ENCODE results near the gene SHOX. TPM values are rescaled to one million over a fixed set of nuclear protein-coding genes. Genes with fewer than 3 reads are reported as not detected.
"Not testable (repeated sequence)": the region's sequence is repeated elsewhere in the genome, so short reads cannot be mapped to it uniquely, and the experiment has no call there.

Gene SHOX
- not detected in 2 replicates for total RNA-seq

GRCh38 chrX:630612-631496 is at the start of gene SHOX:
Gene SHOX (plus strand): TSS chrX:630791. CDS start chrX:630898, 107 bp downstream.
- intact Hi-C loops (cut with micrococcal nuclease) = no loop called here

- intact Hi-C loops (cut with micrococcal nuclease) = no loop called here
Observed at GRCh38 chrX:581066-581465, 49.5 kb upstream of the SHOX start.

DNA sequence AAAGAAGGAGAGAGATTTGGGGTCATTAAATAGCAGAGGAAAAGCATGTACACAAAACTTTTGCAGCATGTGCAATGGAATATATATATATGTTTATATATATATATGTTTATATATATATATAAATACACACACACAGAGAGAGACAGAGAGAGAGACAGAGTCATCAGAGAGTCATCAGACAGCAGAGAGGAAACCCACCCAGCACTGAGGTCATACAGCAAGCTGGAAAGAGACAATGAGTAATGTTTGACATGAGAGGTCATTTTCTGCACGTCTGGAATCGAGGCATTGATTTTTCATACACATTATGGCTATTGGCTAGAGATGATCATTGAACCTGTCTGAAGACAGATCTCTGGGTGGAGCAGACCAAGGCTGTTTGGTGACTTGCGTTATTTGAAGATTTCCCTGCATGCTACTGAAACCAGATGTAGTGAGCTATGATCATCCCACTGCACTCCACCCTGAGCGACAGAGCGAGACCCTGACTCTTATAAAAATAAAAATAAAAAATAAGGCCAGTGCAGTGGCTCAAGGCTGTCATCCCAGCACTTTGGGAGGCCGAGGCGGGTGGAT is 48.8 kb upstream of the SHOX start:
- intact Hi-C loops (cut with micrococcal nuclease) = no loop called here

- intact Hi-C loops (cut with micrococcal nuclease) = no loop called here
Observed at GRCh38 chrX:584572-584971, 46.0 kb upstream of the SHOX start.

DNA sequence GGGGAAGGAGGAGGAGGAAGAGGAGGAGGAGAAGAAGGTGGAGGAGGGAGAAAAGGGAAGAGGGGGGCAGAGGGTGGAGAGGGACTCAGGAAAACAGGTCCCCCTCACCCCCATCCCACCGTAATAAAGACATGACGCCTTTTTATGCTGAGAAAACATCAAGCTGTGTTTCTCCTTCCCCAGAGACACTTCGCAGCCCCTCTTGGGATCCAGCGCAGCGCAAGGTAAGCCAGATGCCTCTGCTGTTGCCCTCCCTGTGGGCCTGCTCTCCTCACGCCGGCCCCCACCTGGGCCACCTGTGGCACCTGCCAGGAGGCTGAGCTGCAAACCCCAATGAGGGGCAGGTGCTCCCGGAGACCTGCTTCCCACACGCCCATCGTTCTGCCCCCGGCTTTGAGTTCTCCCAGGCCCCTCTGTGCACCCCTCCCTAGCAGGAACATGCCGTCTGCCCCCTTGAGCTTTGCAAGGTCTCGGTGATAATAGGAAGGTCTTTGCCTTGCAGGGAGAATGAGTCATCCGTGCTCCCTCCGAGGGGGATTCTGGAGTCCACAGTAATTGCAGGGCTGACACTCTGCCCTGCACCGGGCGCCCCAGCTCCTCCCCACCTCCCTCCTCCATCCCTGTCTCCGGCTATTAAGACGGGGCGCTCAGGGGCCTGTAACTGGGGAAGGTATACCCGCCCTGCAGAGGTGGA is 45.3 kb upstream of the SHOX start:
- intact Hi-C loops (cut with micrococcal nuclease) = no loop called here

- intact Hi-C loops (cut with micrococcal nuclease) = no loop called here
Observed at GRCh38 chrX:586351-586750, 44.2 kb upstream of the SHOX start.

DNA sequence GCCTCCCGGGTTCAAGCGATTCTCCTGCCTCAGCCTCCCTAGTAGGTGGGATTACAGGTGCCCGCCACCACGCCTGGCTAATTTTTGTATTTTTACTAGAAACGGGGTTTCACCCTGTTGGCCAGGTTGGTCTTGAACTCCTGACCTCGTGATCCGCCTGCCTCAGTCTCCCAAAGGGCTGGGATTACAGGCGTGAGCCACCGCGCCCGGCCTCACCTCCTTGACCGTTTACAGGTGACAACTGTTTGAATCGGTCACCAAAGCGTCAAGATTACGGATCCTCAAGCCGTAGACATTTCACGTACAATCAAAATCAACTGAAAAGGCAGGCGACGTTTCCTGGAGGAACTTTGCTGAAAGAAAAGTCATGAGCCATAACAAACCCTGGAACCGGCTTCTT is 41.3 kb upstream of the SHOX start:
- intact Hi-C loops (cut with micrococcal nuclease) = not testable (repeated sequence)

DNA sequence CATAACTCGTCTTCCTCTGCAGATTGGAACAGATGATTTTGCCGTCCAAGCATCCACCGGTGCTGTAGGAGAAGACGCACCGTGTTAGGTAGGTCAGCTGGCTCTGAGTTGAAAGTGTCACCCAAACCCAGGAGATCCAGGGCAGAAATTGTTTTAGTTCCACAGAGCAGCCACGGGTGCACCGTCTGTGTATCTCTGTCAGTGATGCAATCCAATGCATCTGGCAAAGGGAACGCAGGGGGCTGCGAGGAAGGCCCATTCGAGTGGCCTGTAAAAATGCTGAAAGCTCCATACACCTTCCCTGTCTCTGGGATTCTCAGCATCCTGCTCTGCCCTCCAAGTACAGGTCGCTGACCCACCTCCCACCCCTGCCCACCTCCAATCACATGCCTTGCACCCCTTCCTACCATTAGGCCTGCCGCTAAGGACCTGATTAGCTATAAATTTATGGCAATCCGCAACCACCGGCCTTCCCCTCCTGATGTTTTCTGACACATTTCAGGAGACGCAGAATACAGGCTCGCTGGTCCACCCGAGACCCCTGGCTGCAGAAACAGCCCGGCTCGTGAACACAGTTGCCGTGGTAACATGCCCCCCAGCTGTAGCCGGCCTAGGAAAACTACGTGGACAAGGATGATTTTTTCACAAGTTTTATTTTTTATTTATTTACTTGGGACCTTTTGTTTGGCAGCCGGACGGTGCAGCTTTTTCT is 39.7 kb upstream of the SHOX start:
- intact Hi-C loops (cut with micrococcal nuclease) = no loop called here

- intact Hi-C loops (cut with micrococcal nuclease) = no loop called here
Observed at GRCh38 chrX:599837-600715, 30.5 kb upstream of the SHOX start.

DNA sequence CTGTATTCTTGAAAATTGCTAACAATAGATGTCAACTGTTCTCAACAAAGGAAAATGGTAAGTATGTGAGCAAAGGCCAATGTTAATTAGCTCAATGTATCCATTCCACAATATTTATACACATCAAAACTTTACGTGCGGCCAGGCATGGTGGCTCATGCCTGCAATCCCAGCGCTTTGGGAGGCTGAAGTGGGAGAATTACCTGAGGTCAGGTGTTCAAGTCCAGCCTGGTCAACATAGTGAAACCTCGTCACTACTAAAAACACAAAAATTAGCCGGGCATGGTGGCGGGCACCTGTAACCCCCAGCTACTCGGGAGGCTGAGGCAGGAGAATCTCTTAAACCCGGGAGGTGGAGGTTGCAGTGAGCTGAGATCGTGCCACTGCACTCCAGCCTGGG is 27.6 kb upstream of the SHOX start:
- intact Hi-C loops (cut with micrococcal nuclease) = not testable (repeated sequence)

- intact Hi-C loops (cut with micrococcal nuclease) = not testable (repeated sequence)
Observed at GRCh38 chrX:604616-605015, 26.0 kb upstream of the SHOX start.

DNA sequence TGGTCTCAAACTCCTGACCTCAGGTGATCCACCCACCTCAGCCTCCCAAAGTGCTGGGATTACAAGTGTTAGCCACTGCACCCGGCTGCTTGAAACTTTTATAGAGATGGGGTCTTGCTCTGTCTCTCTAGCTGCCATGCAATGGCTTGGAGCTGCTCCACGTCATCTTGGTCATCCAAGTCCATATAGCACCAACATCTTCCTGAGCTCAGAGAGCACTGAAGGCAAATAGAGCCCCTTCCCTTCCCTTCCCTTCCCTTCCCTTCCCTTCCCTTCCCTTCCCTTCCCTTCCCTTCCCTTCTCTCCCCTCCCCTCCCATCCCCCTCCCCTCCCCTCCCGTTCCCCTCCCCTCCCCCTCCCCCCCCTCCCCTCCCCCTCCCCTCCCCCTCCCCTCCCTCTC is 22.5 kb upstream of the SHOX start:
- intact Hi-C loops (cut with micrococcal nuclease) = not testable (repeated sequence)

DNA sequence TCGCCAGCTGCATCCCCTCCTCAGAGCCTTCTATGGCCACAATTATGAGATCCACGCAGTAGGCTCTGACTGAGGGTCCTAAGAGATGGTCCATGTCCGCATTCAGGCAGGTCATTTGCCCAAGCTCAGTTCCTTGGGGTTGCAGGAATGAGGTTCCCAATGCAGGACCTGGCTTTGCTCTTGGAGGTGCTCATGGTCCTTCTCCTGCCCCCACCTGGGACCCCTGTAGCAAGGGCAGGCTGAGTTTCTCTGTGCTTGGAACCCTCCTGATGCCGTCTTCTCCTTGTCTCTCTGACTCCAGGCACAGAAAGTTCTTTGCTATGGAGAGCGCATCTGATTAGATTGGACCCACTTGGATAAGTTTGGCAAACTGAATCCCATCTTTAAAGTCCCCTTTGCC is 16.5 kb upstream of the SHOX start:
- intact Hi-C loops (cut with micrococcal nuclease) = no loop called here

GRCh38 chrX:617401-617800 is 13.2 kb upstream of the SHOX start:
- intact Hi-C loops (cut with micrococcal nuclease) = no loop called here

- intact Hi-C loops (cut with micrococcal nuclease) = no loop called here
Observed at GRCh38 chrX:617891-618290, 12.7 kb upstream of the SHOX start.

GRCh38 chrX:618304-618703 is 12.3 kb upstream of the SHOX start:
- intact Hi-C loops (cut with micrococcal nuclease) = not testable (repeated sequence)

- intact Hi-C loops (cut with micrococcal nuclease) = no loop called here
Observed at GRCh38 chrX:618761-619450, 11.7 kb upstream of the SHOX start.

DNA sequence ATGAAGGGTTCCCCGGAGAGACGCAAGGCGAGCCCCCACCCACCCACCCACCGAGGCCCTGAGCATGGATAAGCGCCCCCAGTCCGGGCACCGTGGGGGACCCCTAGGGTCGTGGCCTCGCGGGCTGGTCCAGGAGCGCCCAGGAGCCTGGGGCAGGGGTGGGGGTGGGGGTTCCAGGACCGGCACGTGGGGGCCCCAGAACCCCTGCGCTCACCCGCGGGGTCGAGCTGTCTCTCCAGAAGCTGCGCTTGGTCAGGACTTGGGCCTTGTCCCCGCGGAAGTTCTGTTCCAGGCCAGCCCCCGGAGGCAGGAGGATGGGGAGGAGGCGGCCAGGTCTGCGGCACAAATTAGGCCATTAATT is 11.2 kb upstream of the SHOX start:
- intact Hi-C loops (cut with micrococcal nuclease) = no loop called here

DNA sequence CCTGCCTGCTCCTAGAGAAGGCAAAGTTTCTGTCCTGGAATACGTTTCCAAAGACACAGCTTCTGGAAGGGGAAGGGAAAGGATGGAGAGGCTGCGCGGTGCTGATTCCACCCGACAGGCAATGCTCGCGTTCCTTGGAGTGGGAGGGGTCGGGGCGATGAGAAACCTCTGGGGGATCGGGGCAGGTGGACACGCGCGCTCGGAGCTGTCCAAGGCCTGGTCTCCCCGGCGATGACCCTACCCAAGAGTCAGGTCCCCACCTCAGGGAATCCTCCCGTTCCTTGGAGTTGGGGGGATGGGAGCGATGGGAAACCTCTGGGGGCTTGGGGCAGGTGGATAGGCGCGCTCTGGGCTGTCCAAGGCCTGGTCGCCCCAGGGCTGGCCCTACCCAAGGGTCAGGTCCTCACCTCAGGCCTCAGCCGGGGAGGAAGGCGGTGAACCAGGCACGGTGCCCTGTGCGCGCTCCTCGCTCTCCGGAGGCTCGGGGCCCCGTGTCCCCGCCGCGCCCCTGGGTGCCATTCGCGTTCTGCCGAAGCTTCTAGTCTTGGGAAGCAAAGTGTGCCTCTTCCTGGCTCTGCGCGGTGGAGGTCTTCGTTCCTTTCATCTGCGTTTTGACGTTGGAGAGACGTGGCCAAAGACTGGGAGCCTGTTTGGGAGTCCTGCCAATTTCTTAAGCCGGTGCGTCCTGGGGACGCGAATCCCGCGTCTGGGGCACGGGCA is 10.6 kb upstream of the SHOX start:
- intact Hi-C loops (cut with micrococcal nuclease) = no loop called here

All from T-helper 1 cell treated with Interleukin-12 subunit alpha and Interleukin-12 subunit beta and Interleukin-4 antibody, amounts not matched to agents 30 ng/mL and 1 ng/mL, for 36 hours (primary cell).